GM12891 (cell line): ENCODE measurements around the gene MYDGF.

ENCODE experiments used
- POLR2A ChIP-seq: IDR thresholded peaks from 2 replicates; pipeline ENCODE4 v1.6.1; 2011; ENCODE audit warnings: low read depth, low read length, control low read depth
- POLR2AphosphoS5 ChIP-seq: IDR thresholded peaks from 2 replicates; pipeline ENCODE4 v1.6.1; 2011; ENCODE audit warnings: low read depth, low read length, control low read depth
- TAF1 ChIP-seq: IDR thresholded peaks from 2 replicates; pipeline ENCODE4 v1.6.1; 2011; ENCODE audit warnings: low read depth, low read length, control low read depth

DNA sequence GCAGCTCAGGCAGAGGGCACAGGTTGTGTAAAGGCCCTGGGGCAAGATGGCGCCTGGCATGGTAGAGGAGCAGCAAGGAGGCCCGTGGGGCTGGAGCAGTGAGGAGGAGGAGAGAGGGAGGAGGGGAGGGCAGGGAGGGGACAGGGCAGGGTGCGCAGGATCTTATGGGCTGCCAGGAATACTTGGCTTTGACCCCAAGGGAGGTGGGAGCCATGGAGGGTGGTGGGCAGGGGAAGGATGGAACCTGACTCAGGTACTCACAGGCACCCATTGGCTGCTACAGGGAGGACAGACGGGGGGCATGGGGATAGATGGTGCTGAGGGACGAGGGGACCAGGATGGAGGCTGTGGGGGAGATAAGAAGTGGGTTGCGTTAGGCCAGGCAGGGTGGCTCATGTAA, 27.5 kb downstream of the MYDGF start:
- TF ChIP-seq POLR2AphosphoS5: no peak
- TF ChIP-seq TAF1: no peak
- no peak for TF ChIP-seq POLR2A
